Activated CD4-positive, CD25-positive, alpha-beta regulatory T cell treated with anti-CD3 and anti-CD28 coated beads, Interleukin-2, amount 50 U/mL, for 72 hours (primary cell): Measurements from ENCODE around the gene CRHBP.
"Not testable (repeated sequence)": the region's sequence is repeated elsewhere in the genome, so short reads cannot be mapped to it uniquely, and the experiment has no call there.

ENCODE experiments used
- DNase-seq: peaks from one replicate; pipeline ENCODE4 v3.0.0; 2021

CRHBP gene

GRCh38 chr5:76952795-76953536, at the start of gene CRHBP:
CRHBP (plus strand) TSS chr5:76953045; CDS start chr5:76953135, 90 bp downstream.
- no peak for DNase-seq

GRCh38 chr5:76908166-76908565, 44.7 kb upstream of the CRHBP start:
- DNase-seq: no peak

DNA sequence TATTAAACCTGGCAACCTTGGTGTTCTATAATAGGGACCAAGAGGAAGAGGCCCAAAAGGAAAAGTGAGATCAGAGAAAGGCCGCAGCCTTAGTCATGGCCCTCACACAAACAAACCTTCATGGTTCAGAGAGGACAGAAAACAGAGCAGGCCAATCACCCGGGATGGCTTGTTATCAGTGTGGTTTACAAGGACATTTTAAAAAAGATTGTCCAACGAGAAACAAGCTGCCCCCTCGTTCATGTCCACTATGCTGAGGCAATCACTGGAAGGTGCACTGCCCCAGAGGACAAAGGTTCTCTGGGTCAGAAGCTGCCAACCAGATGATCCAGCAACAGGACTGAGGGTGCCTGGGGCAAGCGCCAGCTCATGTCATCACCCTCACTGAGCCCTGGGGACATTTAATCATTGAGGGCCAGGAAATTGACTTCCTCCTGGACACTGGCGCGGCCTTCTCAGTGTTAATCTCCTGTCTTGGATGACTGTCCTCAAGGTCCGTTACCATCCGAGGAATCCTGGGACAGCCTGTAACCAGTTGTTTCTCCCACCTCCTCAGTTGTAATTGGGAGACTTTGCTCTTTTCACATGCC, 42.4 kb upstream of the CRHBP start:
- DNase-seq: not testable (repeated sequence)

- not testable (repeated sequence) for DNase-seq
These were observed 38.2 kb upstream of the CRHBP start for GRCh38 chr5:76914671-76915070.

GRCh38 chr5:76918539-76918938, 34.3 kb upstream of the CRHBP start:
- no peak for DNase-seq

DNA sequence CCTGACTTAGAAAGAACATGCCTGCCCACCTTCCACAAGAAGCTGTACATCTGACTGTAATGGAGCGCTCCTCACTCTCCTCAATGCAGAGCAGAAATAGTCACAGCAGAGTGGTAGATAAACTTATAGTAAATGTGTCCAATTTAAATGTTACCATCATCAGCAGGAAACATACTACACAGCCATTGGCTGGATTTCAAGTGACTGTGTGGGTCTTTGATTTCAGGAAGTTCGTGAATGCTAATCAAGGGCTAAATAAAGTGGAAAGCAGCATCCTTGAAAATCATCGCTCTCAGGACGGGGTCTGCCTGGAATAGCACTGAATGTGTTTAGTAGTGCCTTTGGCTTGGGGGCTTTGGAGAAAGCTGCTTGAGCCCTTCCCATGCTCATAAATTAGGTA, 32.4 kb upstream of the CRHBP start:
- no peak for DNase-seq

GRCh38 chr5:76926329-76927105, 26.3 kb upstream of the CRHBP start:
- DNase-seq: no peak

DNA sequence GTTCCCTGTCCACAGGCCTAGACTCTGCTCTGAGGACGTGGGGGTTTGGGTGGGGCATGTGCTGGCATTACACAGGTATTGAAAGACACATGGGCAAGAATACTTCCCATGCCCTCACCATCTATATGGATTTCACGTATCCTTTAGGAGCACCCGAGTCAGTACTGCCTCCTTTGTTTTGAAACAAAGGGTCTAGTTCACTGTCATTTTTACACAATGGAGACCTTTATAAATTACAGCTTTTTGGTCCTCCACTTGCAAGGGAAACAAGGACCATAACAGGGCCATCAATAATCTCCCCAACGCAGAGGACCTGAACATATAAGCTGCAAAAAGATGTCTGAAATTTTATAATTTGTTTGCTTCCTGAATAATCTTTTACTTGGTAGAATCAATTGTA, 24.9 kb upstream of the CRHBP start:
- DNase-seq: no peak

DNA sequence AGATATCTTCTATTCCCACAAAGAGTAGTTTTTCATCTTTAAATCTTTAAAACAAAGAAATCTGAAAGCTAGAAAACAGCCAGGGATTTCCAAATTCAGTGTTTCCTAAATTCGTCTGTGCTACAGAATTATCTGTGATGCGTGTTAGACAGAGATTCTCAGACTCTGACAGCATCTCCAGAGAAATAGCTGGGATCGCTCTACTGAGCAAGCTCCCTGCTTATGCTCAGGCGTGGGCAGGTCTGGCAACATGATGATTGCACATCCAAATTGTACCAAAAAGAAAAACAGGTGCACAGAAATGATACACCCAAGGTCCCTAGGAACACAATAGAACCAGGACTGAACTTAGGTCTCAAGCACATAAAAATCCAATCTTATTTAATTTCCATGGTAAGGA, 22.8 kb upstream of the CRHBP start:
- DNase-seq: no peak

DNA sequence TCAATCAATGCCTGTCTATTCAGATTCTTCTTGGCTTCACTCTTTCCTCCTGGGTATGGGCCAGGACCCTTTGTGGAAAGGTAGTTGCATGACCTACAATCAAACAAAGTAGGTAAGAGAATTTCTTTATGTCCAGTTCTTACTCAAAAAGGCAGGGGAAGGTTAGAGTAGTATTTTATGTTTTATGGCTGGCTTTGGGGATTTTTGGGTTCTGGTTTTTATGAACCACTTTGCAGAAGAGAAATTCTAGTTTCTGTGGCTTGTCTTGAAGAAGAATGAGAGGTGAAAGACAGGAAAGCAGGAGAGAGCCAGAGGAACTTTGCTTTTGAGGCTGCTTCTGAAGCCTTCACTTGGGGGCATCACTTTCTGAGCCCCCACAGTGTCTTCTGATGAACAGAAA, 14.7 kb upstream of the CRHBP start:
- DNase-seq: no peak

- no peak for DNase-seq
These were observed 11.8 kb upstream of the CRHBP start for GRCh38 chr5:76941000-76941399.

- no peak for DNase-seq
These were observed 11.4 kb upstream of the CRHBP start for GRCh38 chr5:76941442-76941841.

DNA sequence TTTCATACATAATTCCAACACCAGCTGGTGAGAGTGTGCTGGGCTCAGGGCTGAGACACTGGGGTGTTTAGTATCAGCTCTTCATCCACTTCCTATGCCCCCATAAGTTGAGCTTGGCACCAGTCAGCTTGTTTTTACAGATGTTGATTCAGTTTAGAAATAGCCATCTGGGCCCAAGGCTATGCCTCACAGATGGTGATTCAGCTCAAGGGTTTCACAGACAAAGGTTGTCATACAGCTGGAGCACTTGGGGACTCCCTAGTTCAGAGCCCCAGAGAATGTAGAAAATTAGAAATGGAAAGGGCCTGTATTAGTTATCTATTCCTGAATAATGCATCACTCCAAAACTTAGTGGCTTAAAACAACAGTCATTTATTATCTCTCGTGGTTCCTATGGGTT, 10.3 kb upstream of the CRHBP start:
- DNase-seq: no peak

DNA sequence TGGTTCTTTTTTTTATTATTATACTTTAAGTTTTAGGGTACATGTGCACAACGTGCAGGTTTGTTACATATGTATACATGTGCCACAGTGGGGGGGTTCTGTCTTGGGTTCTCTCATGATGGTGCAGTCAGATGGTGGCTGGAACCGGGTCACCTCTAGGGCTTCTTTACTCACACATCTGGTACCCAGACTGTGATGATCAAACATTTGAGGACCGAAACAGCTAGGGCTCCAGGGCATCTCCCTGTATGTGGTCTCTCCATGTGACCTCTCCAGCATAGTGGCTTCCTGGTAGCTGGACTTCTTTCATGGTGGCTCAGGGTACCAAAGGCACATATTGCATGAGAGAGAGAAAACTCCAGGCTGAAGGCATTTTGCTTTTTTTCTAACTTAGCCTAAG, 9.8 kb upstream of the CRHBP start:
- DNase-seq: no peak

DNA sequence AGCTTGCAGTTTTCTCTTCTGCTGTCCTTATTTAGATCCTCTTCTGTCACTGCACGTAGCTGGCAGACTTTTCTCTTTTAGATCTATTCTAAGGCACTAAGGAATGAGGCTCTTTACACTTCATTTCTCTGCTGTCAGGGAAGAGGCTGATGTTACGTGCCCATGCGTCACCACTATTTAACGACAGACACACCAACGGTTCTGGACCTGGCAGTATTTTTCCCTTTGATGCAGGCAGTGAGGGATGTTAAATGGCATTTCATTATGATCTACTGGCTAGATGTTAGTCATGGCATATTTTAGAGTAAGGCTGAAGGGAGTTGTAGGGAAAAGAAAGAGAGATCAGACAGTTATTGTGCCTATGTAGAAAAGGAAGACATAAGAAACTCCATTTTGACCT, 8.2 kb upstream of the CRHBP start:
- DNase-seq: no peak

DNA sequence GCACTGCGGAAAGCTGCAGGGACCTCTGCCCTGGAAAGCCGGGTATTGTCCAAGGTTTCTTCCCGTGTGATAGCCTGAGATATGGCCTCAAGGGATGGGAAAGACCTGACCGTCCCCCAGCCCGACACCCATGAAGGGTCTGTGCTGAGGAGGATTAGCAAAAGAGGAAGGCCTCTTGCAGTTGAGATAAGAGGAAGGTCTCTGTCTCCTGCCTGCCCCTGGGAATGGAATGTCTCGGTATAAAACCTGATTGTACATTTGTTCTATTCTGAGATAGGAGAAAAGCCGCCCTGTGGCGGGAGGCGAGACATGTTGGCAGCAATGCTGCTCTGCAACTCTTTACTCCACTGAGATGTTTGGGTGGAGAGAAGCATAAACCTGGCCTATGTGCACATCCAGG, 7.6 kb upstream of the CRHBP start:
- DNase-seq: not testable (repeated sequence)

GRCh38 chr5:76946090-76946489, 6.8 kb upstream of the CRHBP start:
- no peak for DNase-seq

DNA sequence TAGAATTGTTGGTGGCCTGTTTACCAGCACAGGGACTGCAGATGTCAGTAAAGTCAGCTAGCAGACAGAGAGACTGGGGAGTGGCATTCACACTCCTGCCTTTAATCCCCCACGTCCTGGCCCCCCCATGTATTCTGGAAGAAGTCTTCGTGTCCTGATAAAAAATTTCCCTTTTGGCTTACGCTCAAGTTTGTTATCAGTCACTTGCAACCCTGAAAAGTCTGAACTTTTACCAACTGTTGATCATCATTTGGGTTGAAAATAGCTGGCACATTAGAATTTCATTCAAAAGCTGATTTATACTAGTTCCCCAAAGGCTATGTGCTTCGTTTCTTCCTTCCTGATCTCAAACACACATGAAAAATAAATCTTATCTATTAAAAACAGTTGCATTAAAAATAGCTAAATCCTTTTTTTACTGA, 5.8 kb upstream of the CRHBP start:
- no peak for DNase-seq

DNA sequence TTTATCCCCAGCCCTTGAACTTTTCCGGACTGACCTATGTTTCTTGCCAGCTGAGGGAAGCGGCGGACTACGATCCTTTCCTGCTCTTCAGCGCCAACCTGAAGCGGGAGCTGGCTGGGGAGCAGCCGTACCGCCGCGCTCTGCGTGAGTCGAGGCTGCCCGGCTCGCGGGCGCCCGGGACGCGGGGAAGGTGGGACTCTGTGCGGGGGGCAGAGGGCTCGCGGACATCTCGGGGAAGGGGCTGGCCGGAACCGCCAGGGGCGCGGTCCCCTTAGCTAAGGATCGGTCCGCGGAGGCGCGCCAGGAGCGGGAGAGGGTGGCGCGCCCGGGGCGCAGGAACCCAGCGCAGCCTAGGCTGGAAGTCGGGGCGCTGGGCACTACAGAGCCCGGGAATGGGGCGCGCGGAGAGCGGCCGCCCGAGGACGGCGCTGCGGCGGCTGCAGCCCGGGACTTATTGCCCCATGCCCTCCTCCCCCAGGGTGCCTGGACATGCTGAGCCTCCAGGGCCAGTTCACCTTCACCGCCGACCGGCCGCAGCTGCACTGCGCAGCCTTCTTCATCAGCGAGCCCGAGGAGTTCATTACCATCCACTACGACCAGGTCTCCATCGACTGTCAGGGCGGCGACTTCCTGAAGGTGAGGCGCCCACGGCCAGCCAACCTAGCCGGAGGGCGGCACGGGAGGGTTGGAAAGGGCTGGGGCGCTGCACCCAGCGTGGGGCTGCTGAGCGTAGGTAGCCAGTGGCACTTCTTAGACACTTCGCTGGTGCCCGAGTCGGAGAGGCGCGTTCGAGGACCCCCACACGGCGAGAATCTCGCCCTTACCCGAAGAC, 922 bp downstream of the CRHBP start:
- peak; percentile 28 for DNase-seq

DNA sequence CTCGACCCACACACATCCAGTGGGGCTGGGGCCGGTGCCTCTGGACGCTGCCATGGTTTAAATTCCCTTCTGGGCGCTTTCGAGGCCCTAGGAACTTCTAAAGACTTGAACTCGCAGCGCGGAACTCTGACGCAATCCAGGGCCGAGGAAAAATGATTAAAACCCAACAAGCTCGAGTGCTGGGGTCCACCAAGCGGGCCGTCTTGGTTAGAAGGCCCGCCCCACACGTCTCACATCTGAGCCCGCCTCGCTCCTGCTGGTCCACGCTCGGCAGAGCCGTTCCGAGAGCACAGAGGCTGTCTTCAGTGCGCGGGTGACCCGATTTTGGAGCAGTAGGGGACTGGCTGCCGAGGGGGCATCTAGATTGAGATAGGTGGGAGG, 1.5 kb downstream of the CRHBP start:
- DNase-seq: no peak

DNA sequence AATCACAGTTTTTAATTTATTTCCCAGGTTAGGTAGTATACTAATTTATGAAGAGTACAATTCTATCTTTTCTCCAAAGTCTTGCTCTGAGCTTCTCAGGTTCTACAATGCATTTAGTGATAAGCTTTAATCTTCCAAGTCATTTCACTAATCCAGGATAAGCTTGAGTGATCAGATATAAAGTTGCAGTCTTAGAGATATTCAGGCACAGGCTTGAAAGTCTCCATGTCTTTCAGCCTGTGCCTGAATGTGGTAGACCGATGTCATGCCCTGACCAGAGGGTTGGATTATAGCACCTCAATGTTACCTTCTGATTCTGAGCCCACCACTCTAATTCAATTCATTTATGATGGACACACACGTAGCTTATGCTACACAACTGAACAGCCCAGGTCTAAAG, 3.2 kb downstream of the CRHBP start:
- no peak for DNase-seq

- DNase-seq: no peak
These were observed 6.3 kb downstream of the CRHBP start for GRCh38 chr5:76958991-76959767.
